Measurements from ENCODE around the gene TRNT1. TPM values are rescaled to one million over a fixed set of nuclear protein-coding genes. Genes with fewer than 3 reads are reported as not detected.

Gene TRNT1
- total and polyA plus RNA-seq, 2 of the 8 experiments (the other 6 are each of a cell fraction or from before 2014, with no cell fraction given), result 7.2 to 33.1 TPM

- DNase-seq (ENCODE audit: low read depth in 1 of 2, low spot score in 2 of 2) (no peak), FAIRE-seq (no peak)
- Histone ChIP-seq H3K27me3 (replicated peaks in 1 of 4; ENCODE audit: control insufficient read depth in 3 of 4, extremely low read depth in 1 of 4, insufficient read depth in 3 of 4, low read length in 3 of 4) (no peaks in the 10 kb centered on the region), H3K79me1 (ENCODE audit: low read depth, low read length) (peaks cover 11% of the 10 kb centered on the region), H2BK12ac (ENCODE audit: low read depth, low read length) (no peak overlapping the region), H3K14ac (ENCODE audit: insufficient read length) (no peak overlapping the region), H3K18ac (ENCODE audit: extremely low read depth, low read length) (no peak overlapping the region), H4K20me1 (replicated peaks in 1 of 2; ENCODE audit: control insufficient read depth in 1 of 2, insufficient read depth in 2 of 2, low read length in 2 of 2) (peaks cover 0 to 12% of the 10 kb centered on the region in 2 experiments), H3K23ac (ENCODE audit: insufficient read length) (no peak overlapping the region), H2BK15ac (ENCODE audit: low read length) (no peak overlapping the region), H3K56ac (replicated peaks; ENCODE audit: insufficient read length, low read depth, low read length) (no peak overlapping the region), H2AFZ (ENCODE audit: low read length) (no peak overlapping the region), H4K5ac (ENCODE audit: insufficient read length, low read depth, low read length) (no peak overlapping the region), H3K4me1 (replicated peaks in 1 of 4; ENCODE audit: control insufficient read depth in 3 of 4, insufficient read depth in 4 of 4, low read length in 3 of 4) (no peaks in the 10 kb centered on the region), H3K4me2 (ENCODE audit: insufficient read depth in 1 of 2, low read depth in 2 of 2, low read length in 2 of 2) (no peak overlapping the region), H3K4me3 (ENCODE audit: extremely low read depth in 1 of 4, insufficient read depth in 2 of 4, low read depth in 3 of 4, low read length in 4 of 4) (no peak overlapping the region), H2AK5ac (ENCODE audit: low read depth, low read length) (no peak overlapping the region), H2BK5ac (ENCODE audit: low read depth, low read length) (no peak overlapping the region), H3K9ac (replicated peaks in 1 of 4; ENCODE audit: extremely low read depth in 1 of 4, low read depth in 3 of 4, low read length in 3 of 4) (no peak overlapping the region), H4K91ac (replicated peaks; ENCODE audit: insufficient read length, low read length) (no peak overlapping the region), H4K8ac (ENCODE audit: extremely low read depth, insufficient read depth, low read length) (no peak overlapping the region), H3K4ac (replicated peaks; ENCODE audit: insufficient read length, low read depth, low read length) (no peak overlapping the region), H3K79me2 (ENCODE audit: control insufficient read depth in 1 of 2, insufficient read depth in 2 of 2, low read length in 2 of 2) (peaks cover 12 to 52% of the 10 kb centered on the region in 2 experiments), H2BK20ac (ENCODE audit: low read length) (no peak overlapping the region), H2BK120ac (replicated peaks; ENCODE audit: low read depth, low read length) (no peak overlapping the region), H3K23me2 (ENCODE audit: low read depth, low read length) (no peaks in the 10 kb centered on the region), H3K9me3 (ENCODE audit: insufficient read depth in 2 of 2, low read depth in 1 of 2, low read length in 1 of 2) (no peaks in the 10 kb centered on the region), H3K27ac (ENCODE audit: low read depth, low read length) (no peak overlapping the region), H3K36me3 (ENCODE audit: control insufficient read depth in 2 of 4, insufficient read depth in 4 of 4, low read length in 3 of 4) (peaks cover 4 to 53% (median 25%) of the 10 kb centered on the region in 4 experiments; a peak in 7 of 8 replicates)
- 86% methylated on average over 4 of the region's 4 CpGs; no CpG with 5 or more reads in 1 of the 2 experiments for WGBS, 2 experiments (ENCODE audit: extremely low coverage in 1 of 2, insufficient coverage in 1 of 2, insufficient read length in 1 of 2, insufficient replicate concordance in 2 of 2, low coverage in 1 of 2, low lambda C conversion rate in 2 of 2, missing lambda C conversion rate in 1 of 2)
- POLR2A ChIA-PET (ENCODE audit: partially characterized antibody), result no interaction called here
- CTCF ChIA-PET (ENCODE audit: partially characterized antibody), result interaction anchor here (0.9 kb wide), 1 partner anchor 370 kb away, joined by 3 read pairs; no protein-coding TSS in a partner anchor
- no peak for TF ChIP-seq CHD2 (IDR thresholded peaks at IDR 0.05; ENCODE audit: low read length)
- TF ChIP-seq SRF (IDR thresholded peaks at IDR 0.05; ENCODE audit: low read depth, low read length), result no peak
Observed at GRCh38 chr3:3134750-3135448, 8.2 kb downstream of the TRNT1 start.
